ENCODE results near the gene ZNF76. TPM values are rescaled to one million over a fixed set of nuclear protein-coding genes. Genes with fewer than 3 reads are reported as not detected.
A peak's percentile ranks its signal among the peaks of the same experiment; 100 is the strongest.

The ZNF76 gene
- total and polyA plus RNA-seq, 2 of the 13 experiments (the other 11 are each of a cell fraction or from before 2014, with no cell fraction given) = 13.2 to 26.4 TPM

DNA sequence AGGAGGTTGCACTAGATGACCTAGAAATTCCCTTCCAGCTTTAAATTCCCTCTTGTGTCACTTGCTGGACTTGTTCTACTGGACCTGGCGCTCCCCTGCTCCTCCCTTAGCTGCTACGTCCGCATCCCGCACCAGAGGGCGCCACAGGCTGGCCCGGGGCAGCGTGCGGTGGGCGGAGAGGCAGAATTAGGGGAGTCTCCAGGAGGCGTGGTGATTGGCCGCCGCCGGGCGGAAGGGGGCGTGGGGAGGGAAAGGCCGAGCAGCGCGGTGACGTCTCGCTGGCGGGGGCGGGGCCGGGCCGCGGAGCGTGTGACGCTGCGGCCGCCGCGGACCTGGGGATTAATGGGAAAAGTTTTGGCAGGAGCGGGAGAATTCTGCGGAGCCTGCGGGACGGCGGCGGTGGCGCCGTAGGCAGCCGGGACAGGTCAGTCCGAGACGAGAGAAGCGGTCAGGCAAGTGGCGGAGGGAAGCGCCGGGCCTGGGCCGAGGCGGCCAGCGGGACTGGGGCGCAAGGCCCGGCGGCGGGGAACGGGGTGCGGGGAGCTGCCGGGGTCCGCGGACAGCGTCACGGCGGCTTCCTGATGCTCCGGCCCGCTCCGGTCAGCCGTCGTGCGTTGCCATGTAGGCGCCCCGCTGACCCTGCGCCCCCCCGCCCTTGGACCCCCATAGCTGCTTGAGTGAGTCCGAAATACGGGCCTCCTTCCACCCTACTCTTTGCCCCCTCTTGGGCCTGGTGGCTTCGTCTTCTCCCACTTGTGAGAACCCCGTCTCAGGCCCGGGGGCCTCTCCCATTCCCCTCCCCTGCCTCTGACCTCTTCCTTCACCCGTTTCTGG, 82.9 kb downstream of the ZNF76 start, which contains the start of gene PPARD (continued):
- TF ChIP-seq, protein P1, sequence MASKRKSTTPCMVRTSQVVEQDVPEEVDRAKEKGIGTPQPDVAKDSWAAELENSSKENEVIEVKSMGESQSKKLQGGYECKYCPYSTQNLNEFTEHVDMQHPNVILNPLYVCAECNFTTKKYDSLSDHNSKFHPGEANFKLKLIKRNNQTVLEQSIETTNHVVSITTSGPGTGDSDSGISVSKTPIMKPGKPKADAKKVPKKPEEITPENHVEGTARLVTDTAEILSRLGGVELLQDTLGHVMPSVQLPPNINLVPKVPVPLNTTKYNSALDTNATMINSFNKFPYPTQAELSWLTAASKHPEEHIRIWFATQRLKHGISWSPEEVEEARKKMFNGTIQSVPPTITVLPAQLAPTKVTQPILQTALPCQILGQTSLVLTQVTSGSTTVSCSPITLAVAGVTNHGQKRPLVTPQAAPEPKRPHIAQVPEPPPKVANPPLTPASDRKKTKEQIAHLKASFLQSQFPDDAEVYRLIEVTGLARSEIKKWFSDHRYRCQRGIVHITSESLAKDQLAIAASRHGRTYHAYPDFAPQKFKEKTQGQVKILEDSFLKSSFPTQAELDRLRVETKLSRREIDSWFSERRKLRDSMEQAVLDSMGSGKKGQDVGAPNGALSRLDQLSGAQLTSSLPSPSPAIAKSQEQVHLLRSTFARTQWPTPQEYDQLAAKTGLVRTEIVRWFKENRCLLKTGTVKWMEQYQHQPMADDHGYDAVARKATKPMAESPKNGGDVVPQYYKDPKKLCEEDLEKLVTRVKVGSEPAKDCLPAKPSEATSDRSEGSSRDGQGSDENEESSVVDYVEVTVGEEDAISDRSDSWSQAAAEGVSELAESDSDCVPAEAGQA (IDR thresholded peaks at IDR 0.05; ENCODE audit: low read depth) = no peak; the same call in 1 of the 2 replicates
- TF ChIP-seq, protein P1 (CRISPR knock-in tag; IDR thresholded peaks at IDR 0.05; ENCODE audit: borderline replicate concordance) = no peak
- TF ChIP-seq SP2 (CRISPR knock-in tag; IDR thresholded peaks at IDR 0.05) = peak; percentile 69; the same call in 1 of the 2 replicates
- TF ChIP-seq, protein P2, sequence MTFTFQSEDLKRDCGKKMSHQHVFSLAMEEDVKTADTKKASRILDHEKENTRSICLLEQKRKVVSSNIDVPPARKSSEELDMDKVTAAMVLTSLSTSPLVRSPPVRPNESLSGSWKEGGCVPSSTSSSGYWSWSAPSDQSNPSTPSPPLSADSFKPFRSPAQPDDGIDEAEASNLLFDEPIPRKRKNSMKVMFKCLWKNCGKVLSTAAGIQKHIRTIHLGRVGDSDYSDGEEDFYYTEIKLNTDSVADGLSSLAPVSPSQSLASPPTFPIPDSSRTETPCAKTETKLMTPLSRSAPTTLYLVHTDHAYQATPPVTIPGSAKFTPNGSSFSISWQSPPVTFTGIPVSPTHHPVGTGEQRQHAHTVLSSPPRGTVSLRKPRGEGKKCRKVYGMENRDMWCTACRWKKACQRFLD (CRISPR knock-in tag; IDR thresholded peaks at IDR 0.05; ENCODE audit: borderline replicate concordance) = peak; percentile 22; the same call in 1 of the 2 replicates
- TF ChIP-seq ZNF790 (CRISPR knock-in tag; IDR thresholded peaks at IDR 0.05; ENCODE audit: borderline replicate concordance) = peak; percentile 69; the same call in 1 of the 2 replicates
- peak; percentile 72; the same call in 1 of the 2 replicates for TF ChIP-seq KDM4B (CRISPR knock-in tag; IDR thresholded peaks at IDR 0.05)
- TF ChIP-seq ZBTB8A (CRISPR knock-in tag; IDR thresholded peaks at IDR 0.05; ENCODE audit: borderline replicate concordance, low read depth) = no peak; the same call in 1 of the 2 replicates
- TF ChIP-seq MED13 (CRISPR knock-in tag; IDR thresholded peaks at IDR 0.05) = no peak
- TF ChIP-seq PHF8 (CRISPR knock-in tag; IDR thresholded peaks at IDR 0.05) = peak; percentile 84
- TF ChIP-seq BORCS8-MEF2B (CRISPR knock-in tag; IDR thresholded peaks at IDR 0.05) = peak; percentile 87
- TF ChIP-seq MED1 (CRISPR knock-in tag; IDR thresholded peaks at IDR 0.05) = peak; percentile 56
- peak; percentile 66; the same call in 1 of the 2 replicates for TF ChIP-seq SMAD9 (CRISPR knock-in tag; IDR thresholded peaks at IDR 0.05)
- no peak for TF ChIP-seq ZFP82 (CRISPR knock-in tag; IDR thresholded peaks at IDR 0.05; ENCODE audit: borderline replicate concordance)
- TF ChIP-seq ZNF232 (CRISPR knock-in tag; IDR thresholded peaks at IDR 0.05; ENCODE audit: borderline replicate concordance) = peak; percentile 53; the same call in 1 of the 2 replicates
- no peak; the same call in 1 of the 2 replicates for TF ChIP-seq MTF2 (CRISPR knock-in tag; IDR thresholded peaks at IDR 0.05; ENCODE audit: borderline replicate concordance)
- TF ChIP-seq ASH2L (IDR thresholded peaks at IDR 0.05; ENCODE audit: insufficient read length, low read depth, low read length) = peak; percentile 82
- TF ChIP-seq, protein P3, sequence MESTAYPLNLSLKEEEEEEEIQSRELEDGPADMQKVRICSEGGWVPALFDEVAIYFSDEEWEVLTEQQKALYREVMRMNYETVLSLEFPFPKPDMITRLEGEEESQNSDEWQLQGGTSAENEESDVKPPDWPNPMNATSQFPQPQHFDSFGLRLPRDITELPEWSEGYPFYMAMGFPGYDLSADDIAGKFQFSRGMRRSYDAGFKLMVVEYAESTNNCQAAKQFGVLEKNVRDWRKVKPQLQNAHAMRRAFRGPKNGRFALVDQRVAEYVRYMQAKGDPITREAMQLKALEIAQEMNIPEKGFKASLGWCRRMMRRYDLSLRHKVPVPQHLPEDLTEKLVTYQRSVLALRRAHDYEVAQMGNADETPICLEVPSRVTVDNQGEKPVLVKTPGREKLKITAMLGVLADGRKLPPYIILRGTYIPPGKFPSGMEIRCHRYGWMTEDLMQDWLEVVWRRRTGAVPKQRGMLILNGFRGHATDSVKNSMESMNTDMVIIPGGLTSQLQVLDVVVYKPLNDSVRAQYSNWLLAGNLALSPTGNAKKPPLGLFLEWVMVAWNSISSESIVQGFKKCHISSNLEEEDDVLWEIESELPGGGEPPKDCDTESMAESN (CRISPR knock-in tag; conservative IDR thresholded peaks at IDR 0.05) = peak; percentile 80; the same call in 1 of the 2 replicates
- 0 out of 2 replicates have a peak, but pooled peaks have one; percentile 47 for TF ChIP-seq TMF1 (CRISPR knock-in tag; IDR thresholded peaks at IDR 0.05; ENCODE audit: low read depth)
- TF ChIP-seq, protein P4, sequence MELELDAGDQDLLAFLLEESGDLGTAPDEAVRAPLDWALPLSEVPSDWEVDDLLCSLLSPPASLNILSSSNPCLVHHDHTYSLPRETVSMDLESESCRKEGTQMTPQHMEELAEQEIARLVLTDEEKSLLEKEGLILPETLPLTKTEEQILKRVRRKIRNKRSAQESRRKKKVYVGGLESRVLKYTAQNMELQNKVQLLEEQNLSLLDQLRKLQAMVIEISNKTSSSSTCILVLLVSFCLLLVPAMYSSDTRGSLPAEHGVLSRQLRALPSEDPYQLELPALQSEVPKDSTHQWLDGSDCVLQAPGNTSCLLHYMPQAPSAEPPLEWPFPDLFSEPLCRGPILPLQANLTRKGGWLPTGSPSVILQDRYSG (CRISPR knock-in tag; IDR thresholded peaks at IDR 0.05) = no peak
